NCI-H1694 treated with DMSO at 0.1 percent for 48 hours (cell line): ENCODE measurements around the gene DNAJC15.

Experiments
- DNase-seq: peaks from one replicate; lab custom pipeline; 2025; lab: John Stamatoyannopoulos, UW

DNAJC15 gene

GRCh38 chr13:43154156-43154651 lies 130.8 kb downstream of the DNAJC15 start:
- no peak for DNase-seq

- no peak for DNase-seq
Observed at GRCh38 chr13:43154839-43155238, 131.5 kb downstream of the DNAJC15 start.

GRCh38 chr13:43156916-43157315 lies 133.5 kb downstream of the DNAJC15 start:
- DNase-seq = no peak

GRCh38 chr13:43157796-43158195 lies 134.4 kb downstream of the DNAJC15 start:
- DNase-seq = no peak

GRCh38 chr13:43158516-43158915 lies 135.1 kb downstream of the DNAJC15 start:
- no peak for DNase-seq

- DNase-seq = no peak
Observed at GRCh38 chr13:43159026-43159461, 135.7 kb downstream of the DNAJC15 start.
